Measurements from ENCODE around the gene UBE2G2.

The UBE2G2 gene

DNA sequence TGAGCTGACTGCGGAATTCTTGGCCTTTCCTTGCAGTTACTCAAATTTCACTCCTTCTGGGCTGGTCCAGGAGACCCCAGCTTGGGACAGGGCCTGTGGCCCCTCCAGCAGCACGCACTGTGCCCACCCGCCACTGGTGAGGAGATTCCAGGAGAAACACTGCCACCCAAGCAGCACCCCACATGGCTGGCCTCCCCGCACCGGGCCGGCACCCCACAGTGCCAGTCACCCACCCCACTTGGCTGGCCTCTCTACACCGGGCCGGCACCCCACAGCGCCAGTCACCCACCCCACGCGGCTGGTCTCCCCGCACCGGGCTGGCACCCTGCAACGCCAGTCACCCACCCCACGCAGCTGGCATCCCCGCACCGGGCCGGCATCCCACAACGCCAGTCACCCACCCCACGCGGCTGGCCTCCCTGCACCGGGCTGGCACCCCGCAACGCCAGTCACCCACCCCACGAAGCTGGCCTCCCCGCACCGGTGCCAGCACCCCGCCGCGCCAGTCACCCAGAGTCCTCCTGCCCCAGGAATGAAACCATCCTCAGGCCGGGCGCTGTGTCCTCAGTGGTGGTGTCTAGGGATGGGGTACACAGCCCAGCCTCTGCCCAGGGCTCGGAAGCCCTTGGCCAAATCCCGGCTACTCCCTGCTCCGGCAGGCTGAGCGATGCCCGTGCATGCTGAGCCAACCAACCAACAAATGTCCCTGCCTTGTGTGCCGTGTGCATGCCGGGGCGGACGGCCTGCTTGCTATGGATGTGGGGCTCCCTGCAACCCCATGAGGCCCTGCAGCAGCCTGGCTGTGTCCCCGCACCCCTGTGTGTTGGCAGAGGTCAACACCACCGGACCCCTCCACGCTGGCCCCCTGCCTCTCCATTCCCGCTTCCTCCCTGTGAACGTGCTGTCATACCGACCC lies 51.6 kb downstream of the UBE2G2 start:
- DNase-seq (ENCODE audit: low spot score): no peak

DNA sequence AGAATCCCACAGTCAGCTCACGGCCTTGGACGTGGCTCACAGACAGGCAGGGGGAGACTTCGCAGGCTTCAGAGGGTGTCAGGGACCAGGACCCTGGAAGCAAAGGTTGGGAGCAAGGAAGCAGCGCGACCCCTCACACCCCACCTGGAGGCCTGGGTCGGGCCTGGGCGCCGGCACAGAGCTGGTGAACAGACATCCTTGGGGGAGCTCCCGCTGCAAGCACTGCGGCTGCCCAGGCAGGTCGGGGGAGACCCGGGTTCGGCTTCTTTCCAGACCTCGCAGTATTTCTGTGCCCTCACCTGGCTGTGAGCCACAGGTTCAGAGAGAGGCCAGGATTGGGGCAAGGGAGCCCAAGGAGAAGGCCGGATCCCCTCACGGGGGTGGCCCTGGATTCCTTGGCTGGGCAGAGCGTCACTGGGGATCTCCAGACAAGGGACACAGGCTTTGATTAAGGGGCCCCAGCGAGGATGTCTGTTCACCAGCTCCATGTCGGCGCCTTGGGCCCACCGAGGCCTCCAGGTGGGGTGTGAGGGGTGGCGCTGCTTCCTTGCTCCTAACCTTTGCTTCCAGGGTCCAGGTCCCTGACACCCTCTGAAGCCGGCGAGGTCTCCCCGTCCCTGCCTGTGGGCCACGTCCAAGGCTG lies 52.4 kb downstream of the UBE2G2 start:
- DNase-seq (ENCODE audit: low spot score): no peak

DNA sequence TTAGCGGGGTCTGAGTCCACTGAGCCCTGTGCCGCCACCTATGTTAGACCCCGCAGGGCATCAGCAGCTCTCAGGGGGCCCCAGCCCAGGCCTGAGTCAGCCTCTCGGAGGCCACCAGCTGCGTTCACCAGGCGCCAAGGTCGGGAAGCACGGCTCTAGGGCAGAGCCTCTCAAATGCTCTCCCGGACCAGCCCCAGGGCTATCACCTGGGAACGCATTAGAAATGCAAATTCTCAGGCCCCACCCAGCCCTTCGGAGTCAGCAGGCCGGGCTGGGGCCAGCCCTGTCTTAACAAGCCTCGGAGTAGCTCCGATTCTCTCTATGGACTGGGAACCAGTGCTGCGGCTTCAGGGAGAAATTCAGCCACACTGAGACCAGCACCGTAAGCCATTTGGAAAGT lies 53.0 kb downstream of the UBE2G2 start:
- DNase-seq (ENCODE audit: low spot score): no peak

DNA sequence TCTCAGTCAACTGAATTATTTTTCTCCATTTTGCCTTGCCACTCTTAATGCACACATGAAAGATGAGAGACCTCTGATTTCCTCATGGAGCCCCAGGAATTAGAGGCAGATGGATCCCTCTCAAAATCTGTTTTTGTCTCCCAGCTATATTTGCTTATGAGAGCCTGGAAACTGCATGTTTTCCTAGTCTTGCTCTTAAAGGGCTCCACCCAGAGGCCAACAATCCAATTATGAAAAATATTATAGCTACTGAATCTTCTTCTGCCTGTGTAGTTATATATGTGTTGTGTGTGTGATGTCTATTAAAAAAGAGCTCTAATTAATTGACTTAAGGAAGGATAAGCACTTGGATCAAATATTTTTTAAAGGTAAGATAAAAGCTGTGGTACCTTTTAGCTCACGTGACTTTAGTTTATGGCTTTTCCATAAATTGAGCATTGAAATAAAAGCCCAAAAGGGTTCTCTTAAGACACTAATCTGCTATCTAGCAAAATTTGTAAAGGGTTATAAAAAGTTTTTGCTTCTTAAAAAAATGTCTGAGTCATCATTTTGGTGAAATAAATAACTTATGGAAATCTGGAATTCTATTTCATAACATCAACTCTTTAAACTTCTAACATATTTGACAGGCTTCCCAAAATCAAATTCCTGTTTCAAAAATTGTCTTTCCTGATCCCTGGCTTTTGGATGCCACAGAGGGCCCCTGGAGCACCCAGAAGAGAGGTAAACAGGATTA lies 59.0 kb downstream of the UBE2G2 start:
- DNase-seq (ENCODE audit: low spot score): no peak

DNA sequence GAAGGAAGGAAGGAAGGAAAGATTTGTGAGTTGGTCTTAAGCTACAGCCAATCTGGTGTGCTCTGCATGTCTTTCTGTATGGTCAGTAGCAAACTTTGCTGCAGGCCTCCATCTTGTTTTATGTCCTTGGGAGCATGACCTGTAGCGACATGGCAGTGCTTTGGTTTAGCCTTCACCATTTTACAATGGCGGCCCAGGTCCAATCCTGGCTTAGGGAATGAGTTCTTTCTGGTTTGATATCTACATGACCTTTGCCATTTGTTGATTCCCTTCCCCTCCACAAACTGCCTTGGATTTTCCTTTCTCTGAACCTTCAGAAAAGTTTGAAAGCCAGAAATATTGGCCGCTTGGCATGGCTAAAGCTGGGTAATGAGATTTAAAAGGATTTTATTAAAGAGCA lies 59.7 kb downstream of the UBE2G2 start:
- no peak for DNase-seq (ENCODE audit: low spot score)

DNA sequence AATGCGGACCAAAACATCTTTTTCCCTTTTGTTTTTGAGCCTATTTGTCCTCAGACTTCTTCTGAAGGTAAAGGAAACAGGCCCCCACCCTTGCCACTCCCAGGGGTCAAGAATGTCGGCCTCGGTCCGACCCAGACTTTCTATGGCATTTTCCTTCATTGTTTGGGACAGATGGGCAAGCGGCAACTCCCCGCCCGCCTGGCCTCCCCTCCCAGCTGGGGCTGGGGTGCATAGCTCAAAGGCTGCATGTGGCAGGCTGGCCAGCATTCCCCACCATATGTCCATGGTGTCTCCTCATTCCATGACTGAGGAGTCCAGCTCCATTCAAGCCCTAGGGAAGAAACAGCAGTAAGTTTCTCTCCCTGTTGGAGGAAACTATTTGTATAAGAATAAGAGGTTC lies 60.9 kb downstream of the UBE2G2 start:
- no peak for DNase-seq (ENCODE audit: low spot score)

DNA sequence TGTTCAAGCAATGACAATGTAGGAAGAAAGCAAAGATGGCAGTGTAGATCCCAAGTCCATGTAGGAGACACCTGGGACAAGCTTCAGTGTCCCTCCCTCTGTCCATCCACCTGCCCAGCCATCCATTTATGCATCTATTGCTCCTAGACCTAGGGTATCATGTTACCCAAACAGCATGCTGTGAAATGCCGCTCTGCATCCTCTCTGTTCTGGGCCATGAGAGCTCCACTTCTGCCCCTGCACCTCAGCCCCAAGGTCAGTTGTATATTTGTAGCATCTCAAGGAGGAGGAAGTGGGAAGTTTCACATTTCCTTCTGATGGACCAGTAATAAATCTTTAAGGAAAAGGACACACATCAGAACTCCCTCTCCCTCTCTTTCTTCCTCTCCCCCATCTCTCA lies 62.3 kb downstream of the UBE2G2 start:
- DNase-seq (ENCODE audit: low spot score): no peak

DNA sequence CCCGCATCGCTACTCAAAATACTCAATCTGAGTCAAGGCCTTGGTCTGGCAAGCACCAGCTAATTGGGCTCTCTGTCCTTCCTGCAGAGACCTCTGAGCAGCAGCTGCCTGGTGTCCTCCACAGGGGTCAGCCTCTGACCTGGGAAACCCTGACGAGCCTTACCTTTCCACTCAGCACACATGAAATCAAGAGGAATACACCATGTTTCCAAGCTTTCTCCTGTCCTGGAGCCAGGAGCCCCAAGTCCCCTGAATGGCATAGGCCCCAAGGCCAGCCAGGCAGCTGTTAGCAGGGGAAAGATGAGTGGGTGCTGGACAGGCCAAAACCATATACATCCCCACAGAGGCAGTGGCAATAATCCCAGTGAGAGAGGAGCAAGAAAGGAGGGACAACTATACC lies 63.0 kb downstream of the UBE2G2 start:
- no peak for DNase-seq (ENCODE audit: low spot score)

DNA sequence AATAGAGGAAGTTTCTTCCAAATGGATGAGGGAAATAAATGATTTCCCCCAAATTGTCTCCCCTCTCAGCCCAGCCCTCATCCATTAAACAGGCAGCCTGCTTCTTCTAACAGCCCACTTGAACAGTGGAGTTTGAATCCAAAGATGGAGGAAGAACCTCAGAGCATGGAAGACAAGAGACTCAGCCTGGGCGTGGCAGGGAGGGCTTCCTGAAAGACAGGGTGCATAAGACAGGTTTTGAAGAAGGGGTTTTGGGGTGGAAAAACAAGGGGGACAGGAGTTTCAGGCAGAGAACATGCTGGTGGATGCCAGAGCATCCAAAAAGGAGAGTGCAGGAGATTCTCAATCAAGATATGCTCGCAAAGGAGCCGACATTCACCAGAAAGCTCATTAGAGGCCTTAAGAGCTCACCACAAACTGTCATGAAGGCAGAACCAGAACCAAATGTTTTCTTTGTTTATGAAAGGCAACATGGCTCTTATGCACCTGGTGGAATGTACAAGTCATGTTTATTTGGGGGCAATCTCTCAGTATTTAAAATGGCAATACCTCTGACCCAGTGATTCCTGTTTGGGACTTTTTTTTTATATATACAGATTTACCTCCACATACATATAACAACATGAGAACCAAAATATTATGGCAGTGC lies 63.8 kb downstream of the UBE2G2 start:
- no peak for DNase-seq (ENCODE audit: low spot score)

DNA sequence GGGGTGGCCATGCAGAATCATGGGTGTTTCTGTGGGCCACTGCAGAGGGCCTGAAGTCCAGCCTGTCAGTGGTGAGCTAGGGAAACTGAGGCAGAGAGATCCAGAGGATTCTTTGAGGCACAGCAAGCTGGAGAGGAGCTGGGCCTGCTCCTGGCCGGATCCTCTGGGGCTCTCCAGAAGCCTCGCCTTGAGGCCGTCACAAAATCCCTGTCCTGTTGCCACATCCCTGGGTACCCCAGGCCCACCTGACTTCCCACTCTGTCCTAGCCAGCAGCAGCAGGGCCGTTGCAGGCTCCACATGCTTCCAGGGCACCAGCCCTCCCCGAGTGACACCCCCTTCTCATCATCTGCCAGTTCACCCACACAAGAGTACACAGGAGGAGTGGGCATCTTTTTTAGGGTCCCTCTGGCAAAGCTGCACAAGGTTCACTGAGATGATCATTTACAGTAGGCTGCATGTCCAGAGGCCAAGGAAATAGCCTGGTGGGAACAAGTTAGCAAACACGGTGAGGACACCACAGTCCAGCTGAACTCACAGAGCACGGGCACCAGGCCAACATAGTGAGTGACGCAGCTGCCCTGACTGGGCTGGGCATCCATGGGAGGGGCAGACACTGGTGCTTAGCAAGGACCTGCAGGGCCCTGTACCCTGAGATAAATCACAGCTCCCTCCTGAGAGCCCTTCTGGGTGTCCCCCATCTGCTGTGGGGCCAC lies 65.2 kb downstream of the UBE2G2 start:
- no peak for DNase-seq (ENCODE audit: low spot score)

DNA sequence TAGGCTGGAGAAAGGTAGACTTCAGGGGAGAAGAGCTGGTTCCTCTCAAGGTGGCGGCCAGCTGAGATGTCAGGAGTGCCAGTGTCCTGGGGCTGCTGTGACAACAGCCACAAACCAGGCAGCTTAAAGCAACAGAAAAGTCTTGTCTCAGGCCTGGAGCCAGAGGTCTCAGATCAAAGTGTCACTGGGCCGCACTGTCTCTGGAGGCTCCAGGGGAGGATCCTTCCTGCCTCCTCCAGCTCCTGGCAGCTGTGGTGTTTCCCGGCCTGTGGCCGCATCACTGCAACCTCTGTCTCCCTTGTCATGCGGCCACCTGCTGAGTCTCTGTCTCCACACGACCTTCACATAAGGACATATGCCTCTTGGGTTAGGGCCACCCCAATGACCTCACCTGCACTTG lies 65.8 kb downstream of the UBE2G2 start:
- DNase-seq (ENCODE audit: low spot score): no peak

DNA sequence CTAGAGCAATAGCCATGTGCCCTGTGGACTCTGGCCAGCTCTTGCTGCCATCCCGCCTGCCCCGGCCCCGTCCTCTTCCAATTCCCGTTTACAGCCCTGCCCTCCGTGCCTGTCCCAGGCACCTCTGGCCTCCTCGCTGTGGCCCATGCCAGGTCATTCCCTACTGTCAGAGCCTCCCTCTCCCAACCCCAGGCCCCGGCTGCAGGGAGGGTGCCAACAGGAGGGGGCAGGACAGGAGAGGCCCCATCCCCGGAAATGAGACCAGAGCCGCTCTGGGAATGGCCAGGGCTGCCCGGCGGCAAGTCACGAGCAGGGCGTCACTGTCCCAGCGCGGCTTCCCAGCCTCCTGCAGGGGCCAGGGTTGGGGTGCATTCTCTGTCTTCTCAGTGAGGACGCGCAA lies 66.8 kb downstream of the UBE2G2 start:
- DNase-seq (ENCODE audit: low spot score): no peak

DNA sequence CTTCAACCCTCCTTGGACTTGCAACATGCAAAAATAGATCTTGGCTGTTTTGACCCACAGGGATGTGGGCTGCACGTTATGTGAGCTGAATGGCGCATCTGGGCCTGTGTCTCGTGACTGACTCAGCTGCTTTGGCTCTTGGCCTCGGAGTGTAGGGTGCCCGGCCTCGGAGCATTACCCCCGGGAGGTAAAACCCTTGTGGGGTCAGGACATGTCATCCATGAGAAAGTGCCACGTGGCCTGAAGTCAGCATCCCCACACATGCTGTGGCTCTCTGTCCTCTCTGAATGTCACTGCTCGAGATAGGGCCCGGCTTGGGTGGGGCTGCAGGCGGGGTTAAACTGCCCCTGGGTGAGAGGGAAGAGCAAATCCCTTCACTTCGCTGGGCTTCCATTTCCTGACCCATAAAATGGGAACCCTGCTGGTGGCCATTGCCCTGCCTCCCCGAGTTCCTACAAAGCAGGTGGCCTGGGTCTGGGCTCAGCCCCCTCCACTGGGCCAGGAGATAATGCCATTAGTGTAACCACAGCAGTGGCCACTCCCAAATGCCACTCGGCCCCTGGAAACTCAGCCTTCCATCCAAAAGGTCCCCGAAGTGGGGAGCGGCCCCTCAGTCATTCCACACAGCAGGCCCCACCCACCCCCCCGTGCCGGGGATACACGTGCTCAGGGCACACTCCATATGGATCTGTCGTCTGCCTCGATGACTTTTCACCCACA lies 67.4 kb downstream of the UBE2G2 start:
- no peak for DNase-seq (ENCODE audit: low spot score)

DNA sequence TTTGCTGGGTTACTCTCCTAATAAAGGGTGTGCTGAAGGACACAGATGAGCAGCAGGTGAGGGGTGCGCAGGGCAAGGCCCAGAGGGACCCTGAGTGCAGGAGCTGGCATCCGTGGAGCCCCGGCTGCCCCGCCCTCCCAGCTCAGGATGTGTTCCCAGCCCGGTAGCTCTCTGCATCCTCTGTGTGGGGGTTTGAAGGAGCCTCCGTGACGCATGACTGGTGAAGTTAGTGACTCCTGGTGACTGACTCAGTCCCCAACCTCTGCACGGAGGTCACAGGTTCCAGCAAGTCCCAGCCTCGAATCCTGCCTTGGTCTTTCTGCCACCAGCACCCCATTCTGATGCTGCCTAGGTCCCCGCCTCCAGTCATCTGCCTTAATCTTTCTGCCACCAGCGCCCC lies 68.7 kb downstream of the UBE2G2 start:
- no peak for DNase-seq (ENCODE audit: low spot score)

DNA sequence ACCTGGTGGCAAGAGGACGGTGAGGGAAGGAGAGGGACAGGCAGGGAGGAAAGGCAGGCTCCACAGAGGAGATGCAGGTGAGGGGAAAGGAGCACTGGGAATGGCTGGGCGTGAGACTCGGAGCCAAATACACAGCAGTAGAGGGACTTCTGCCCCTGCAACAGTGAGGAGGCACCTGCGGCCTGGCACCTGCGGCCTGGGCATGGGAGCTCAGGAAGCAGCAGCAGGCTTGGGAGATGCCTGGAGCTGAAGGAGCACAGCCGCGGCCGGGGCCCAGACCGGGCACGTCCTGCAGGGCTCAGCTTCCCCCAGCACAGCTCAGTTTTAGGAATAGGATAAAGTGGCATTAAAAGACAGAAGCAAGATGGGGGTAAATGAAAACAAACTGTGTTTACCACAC lies 69.4 kb downstream of the UBE2G2 start:
- DNase-seq (ENCODE audit: low spot score): no peak

DNA sequence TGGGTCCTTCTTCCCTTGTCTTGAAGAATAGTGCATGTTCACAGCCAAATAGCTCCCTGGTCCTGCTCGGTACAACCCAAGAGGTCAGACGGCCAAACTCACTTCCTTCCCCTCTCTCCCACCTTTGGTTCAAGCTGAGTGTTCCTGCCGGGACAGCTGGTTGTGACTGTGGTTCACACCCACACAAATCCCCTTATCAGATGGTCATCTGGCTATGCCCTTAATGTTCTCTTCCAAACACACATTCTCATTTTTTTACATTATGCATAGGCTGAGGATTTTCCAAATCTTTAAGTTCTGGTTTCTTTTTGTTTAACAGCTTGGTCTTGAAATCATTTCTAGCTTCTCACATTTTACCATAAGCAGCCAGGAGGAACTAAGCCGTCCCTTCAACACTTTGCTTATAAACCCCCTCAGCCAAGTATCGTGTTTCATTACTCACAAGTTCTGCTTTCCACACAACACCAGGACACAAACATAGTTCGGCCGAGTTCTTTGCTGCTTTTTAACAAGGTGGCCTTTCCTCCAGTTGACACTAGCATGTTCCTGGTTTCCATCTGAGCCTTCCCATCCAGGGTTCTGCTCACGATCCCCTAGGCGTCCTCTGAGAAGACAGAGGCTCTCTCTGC lies 70.6 kb downstream of the UBE2G2 start:
- no peak for DNase-seq (ENCODE audit: low spot score)

DNA sequence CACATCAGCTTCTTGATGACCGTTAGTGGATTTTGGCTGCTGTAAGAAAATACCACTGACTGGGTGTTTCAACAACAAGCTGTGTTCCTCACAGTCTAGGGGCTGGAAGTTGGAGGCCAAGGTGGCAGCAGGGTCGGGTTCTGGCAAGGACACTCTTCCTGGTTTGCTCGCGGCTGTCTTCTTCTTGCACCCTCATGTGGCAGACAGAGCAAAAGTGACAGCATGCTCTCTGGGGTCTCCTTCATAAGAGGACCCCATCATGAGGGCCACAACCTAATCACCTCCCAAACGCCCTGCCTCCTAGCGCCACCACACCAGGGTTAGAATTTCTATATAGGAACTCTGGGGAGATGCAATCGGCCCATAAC lies 71.6 kb downstream of the UBE2G2 start:
- no peak for DNase-seq (ENCODE audit: low spot score)

DNA sequence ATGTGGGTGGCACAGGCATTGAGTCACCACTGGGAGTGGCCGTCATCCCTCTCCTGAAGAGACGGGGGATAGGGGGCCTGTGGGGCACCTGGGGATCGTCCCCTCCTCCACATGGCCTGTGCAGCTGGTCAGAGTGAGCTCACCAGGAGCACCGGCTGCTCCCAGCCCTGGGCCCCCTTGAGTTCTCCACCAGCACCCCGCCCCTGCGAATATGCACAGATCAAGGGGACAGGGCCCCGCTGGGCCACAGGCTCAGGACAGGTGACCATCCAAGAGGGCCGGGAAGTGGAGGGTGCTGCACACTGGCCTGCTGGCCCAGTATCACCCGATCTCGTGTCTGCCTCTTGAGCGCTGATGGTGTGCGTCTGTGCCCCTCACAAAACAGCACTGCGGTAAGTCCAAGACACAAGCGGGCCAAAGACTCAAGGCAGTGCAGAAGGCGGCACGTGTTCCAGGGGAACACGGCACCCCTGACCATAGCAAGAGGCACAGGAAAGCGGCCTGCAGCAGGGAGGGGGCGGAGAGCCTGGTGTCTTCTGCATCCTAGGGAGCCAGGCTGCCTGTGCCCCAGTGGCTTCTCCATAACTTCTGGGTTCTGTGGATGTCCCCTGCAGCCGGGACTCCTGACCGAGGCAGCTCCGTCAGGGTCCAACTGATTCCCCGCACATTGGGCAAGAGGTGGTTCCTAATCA lies 72.1 kb downstream of the UBE2G2 start:
- DNase-seq (ENCODE audit: low spot score): no peak

DNA sequence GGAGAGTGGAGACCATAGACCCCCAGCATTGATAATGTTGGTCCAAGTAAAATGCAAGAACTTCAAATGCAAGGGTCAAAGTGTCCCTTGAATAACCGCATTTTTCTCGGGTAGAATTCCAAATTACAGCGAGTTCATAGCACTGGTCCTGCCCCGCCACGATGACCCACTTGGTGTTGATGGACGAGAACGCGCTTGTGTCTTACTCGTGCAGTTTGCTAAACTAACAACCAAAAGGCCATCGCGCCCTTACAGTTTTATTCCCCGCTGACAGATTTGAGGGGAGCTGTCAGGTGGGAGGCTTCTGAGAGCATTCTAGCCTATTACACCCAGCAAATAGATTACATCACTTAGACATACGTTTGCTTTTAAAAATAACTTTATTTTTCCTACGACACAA lies 72.9 kb downstream of the UBE2G2 start:
- no peak for DNase-seq (ENCODE audit: low spot score)

DNA sequence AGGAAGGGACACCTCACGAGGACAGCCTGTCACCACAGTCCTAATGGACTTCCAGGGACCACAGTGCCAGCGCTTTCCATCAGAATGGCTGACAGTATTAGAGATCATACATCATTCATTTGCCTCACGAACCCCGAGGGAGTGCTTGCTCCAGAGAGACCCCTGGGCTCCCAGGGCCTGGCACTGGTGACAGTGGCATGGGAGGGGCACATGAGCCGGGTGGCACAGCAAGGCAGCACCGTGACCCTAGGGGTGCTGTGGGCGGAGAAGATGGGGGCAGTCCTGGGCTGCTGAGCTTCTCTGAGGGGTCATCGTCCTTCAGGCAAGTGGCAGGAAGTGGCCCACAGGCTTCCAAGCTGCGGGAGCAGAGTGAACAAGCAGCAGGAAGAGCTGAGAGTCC lies 73.9 kb downstream of the UBE2G2 start:
- no peak for DNase-seq (ENCODE audit: low spot score)
